Suprapubic skin (tissue), 4 donors: ENCODE data around the gene HEATR9. TPM values are rescaled to one million over a fixed set of nuclear protein-coding genes. Genes with fewer than 3 reads are reported as not detected.
A peak's percentile ranks its signal among the peaks of the same experiment; 100 is the strongest.

Experiments used
- DNase-seq, 2 donors: peaks; one replicate each; pipeline ENCODE4 v3.0.0-alpha.2; 2019; ENCODE audit warnings: low spot score in 2 of 2
- H3K27ac ChIP-seq: fragments of 200-600 bp; sonication (generic); one replicate; pipeline ENCODE4 v1.5.1; 2019
- H3K27me3 ChIP-seq: fragments of 200-600 bp; sonication (generic); one replicate; pipeline ENCODE4 v1.5.1; 2019
- H3K36me3 ChIP-seq: fragments of 200-600 bp; sonication (generic); one replicate; pipeline ENCODE4 v1.5.1; 2019
- H3K4me1 ChIP-seq: fragments of 200-600 bp; sonication (generic); one replicate; pipeline ENCODE4 v1.5.1; 2019
- H3K4me3 ChIP-seq: fragments of 200-600 bp; sonication (generic); one replicate; pipeline ENCODE4 v1.5.1; 2019; ENCODE audit warnings: mild to moderate bottlenecking
- H3K9me3 ChIP-seq: fragments of 200-600 bp; sonication (generic); one replicate; pipeline ENCODE4 v1.5.1; 2019
- CTCF ChIP-seq, 2 donors: fragments of 200-600 bp in 1 of 2; fragments of 450-650 bp in 1 of 2; sonication (generic) in 1 of 2; IDR thresholded peaks; one replicate each; pipeline ENCODE4 v1.5.1; 2016 to 2019; ENCODE audit warnings: antibody characterized with exemption in 2 of 2, mild to moderate bottlenecking in 1 of 2, moderate library complexity in 1 of 2
- EP300 ChIP-seq: sonication (generic); formaldehyde crosslinking; IDR thresholded peaks from one replicate; pipeline ENCODE4 v1.6.1; 2017; ENCODE audit warnings: antibody characterized with exemption
- POLR2A ChIP-seq, 2 donors: fragments of 450-650 bp; IDR thresholded peaks; one replicate each; pipeline ENCODE4 v1.6.1; 2017; ENCODE audit warnings: antibody characterized with exemption in 2 of 2, mild to moderate bottlenecking in 2 of 2, moderate library complexity in 2 of 2
- POLR2AphosphoS5 ChIP-seq, 3 donors: sonication (generic); formaldehyde crosslinking; IDR thresholded peaks; one replicate each; pipeline ENCODE4 v1.6.1; 2017; ENCODE audit warnings: antibody characterized with exemption in 3 of 3
- WGBS: methylation state at CpG from one replicate; pipeline ENCODE4 v1.1.5; 2018; 5-methylcytosine and 5-hydroxymethylcytosine counted together
- total RNA-seq, 4 donors: library from RNA; depleted of rRNA; stranded (reverse); fragments of >200 nt; gene quantifications; one replicate each; pipeline ENCODE4 v1.1.0, GENCODE V29; 2016

Gene HEATR9
- total RNA-seq, 4 donors from 2014 or later: not detected

- no peak for DNase-seq
- no peaks in the 10 kb centered on the region for H3K27me3 ChIP-seq
- H3K9me3 ChIP-seq: no peaks in the 10 kb centered on the region
- peaks cover 35% of the 10 kb centered on the region for H3K4me1 ChIP-seq
- peak overlapping the region; percentile 88 for H3K4me3 ChIP-seq
- peak overlapping the region; percentile 98 for H3K27ac ChIP-seq
- WGBS: 0% methylated on average over 17 of the region's 24 CpGs
- no peak for TF ChIP-seq CTCF (IDR thresholded peaks at IDR 0.05)
- no peak for TF ChIP-seq EP300
- no peak for TF ChIP-seq POLR2AphosphoS5 (IDR thresholded peaks at IDR 0.05)
- no peak for TF ChIP-seq POLR2A (IDR thresholded peaks at IDR 0.05)
- H3K36me3 ChIP-seq: no peaks in the 10 kb centered on the region
Measured at GRCh38 chr17:35809855-35810461, 58.7 kb downstream of the HEATR9 start.

- H3K9me3 ChIP-seq: no peaks in the 10 kb centered on the region
- H3K4me1 ChIP-seq: peaks cover 29% of the 10 kb centered on the region
- H3K36me3 ChIP-seq: no peaks in the 10 kb centered on the region
- peak within 1 kb of the TSS; percentile 98 for H3K27ac ChIP-seq
- TF ChIP-seq POLR2A (IDR thresholded peaks at IDR 0.05): peak; percentile 95 to 99
- TF ChIP-seq CTCF (IDR thresholded peaks at IDR 0.05): peak; percentile 76 to 78
- no peak for TF ChIP-seq EP300
- TF ChIP-seq POLR2AphosphoS5 (IDR thresholded peaks at IDR 0.05): peak; percentile 93 to 97 (median 96)
- under 1% methylated on average over 24 of the region's 71 CpGs for WGBS
- H3K27me3 ChIP-seq: no peaks in the 10 kb centered on the region
- DNase-seq: peak; percentile 96 to 98
- H3K4me3 ChIP-seq: peak within 1 kb of the TSS; percentile 88
Measured at GRCh38 chr17:35808962-35809854, 59.5 kb downstream of the HEATR9 start, which contains the start of gene TAF15. TAF15 (plus strand) TSS chr17:35809484; CDS start chr17:35809570, 86 bp downstream.

- no peak for DNase-seq
- H3K9me3 ChIP-seq: no peaks in the 10 kb centered on the region
- H3K27me3 ChIP-seq: no peaks in the 10 kb centered on the region
- TF ChIP-seq POLR2A (IDR thresholded peaks at IDR 0.05) (no peak), EP300 (no peak), CTCF (IDR thresholded peaks at IDR 0.05) (no peak), POLR2AphosphoS5 (IDR thresholded peaks at IDR 0.05) (no peak)
- 31% methylated on average over 19 of the region's 19 CpGs for WGBS
- peaks cover 28% of the 10 kb centered on the region for H3K4me1 ChIP-seq
- H3K4me3 ChIP-seq: peak overlapping the region; percentile 88
- H3K36me3 ChIP-seq: no peaks in the 10 kb centered on the region
- H3K27ac ChIP-seq: peak overlapping the region; percentile 98
Measured at GRCh38 chr17:35808240-35808961, 60.3 kb downstream of the HEATR9 start.

DNA sequence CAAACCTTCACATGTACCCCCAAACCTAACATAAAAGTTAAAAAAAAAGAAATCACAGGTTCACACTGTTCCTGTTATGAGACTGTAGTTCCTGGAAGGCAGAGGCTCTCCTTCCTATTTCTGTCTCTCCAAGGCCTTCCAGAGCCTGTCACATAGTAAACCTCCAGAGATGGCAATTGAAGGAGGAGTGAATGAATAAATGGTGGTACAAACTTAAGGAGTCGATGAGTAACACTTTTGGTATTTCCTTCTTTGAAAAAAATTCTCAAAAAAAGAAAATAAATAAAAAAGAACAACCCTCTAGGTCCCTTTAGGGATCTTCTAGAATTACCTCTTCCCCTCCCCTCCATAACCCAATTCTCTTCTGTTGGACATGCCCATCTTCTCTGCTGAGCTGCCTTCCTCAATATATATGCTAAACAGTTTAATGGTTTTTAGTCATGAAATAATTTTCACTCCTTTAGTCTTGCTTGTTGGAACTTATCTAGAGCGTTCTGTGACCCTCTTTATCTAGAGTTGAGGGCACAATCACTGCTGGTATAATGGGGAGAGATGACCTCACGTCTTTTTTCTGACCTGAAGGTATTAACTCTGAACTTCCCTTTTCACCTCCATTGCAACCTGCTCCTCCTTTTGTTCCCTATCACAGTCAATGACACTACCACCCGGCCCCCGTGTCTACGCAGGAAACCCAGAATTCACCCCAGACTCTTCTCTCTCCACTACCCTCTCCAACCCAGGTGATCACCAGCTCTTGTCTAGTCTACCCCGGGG lies 61.1 kb downstream of the HEATR9 start:
- no peak overlapping the region for H3K4me3 ChIP-seq
- TF ChIP-seq CTCF (IDR thresholded peaks at IDR 0.05): no peak
- TF ChIP-seq POLR2AphosphoS5 (IDR thresholded peaks at IDR 0.05): no peak
- TF ChIP-seq EP300: no peak
- TF ChIP-seq POLR2A (IDR thresholded peaks at IDR 0.05): no peak
- WGBS: 83% methylated on average over 7 of the region's 7 CpGs
- no peaks in the 10 kb centered on the region for H3K9me3 ChIP-seq
- DNase-seq: no peak
- H3K27me3 ChIP-seq: no peaks in the 10 kb centered on the region
- H3K4me1 ChIP-seq: peaks cover 25% of the 10 kb centered on the region
- H3K36me3 ChIP-seq: no peaks in the 10 kb centered on the region
- H3K27ac ChIP-seq: no peak overlapping the region

Other genes with a start within 250 kb of the HEATR9 start
- gene RASL10B, start 137.3 kb downstream of the HEATR9 start, total RNA-seq: 1 to 10 TPM in 3 of 4 donors, under 1 TPM in 1; 0.94 to 2.5 (median 1.9) TPM
- under 1 TPM in 2 of 4 donors, not detected in 2; 0.24 to 0.49 TPM for gene GAS2L2, start 115.7 kb downstream of the HEATR9 start, total RNA-seq
- gene C17orf50, start 108.0 kb downstream of the HEATR9 start, total RNA-seq: not detected
- gene MMP28, start 73.2 kb downstream of the HEATR9 start, total RNA-seq: 100 to 1,000 TPM in 2 of 4 donors, 10 to 100 TPM in 2; 76.4 to 109 (median 91.0) TPM
- gene TAF15, start 59.4 kb downstream of the HEATR9 start, total RNA-seq: 100 to 1,000 TPM in 1 of 4 donors, 10 to 100 TPM in 3; 52.0 to 149 (median 58.8) TPM
- gene CCL5, start 11.5 kb upstream of the HEATR9 start, total RNA-seq: 1 to 10 TPM in 2 of 4 donors, under 1 TPM in 1, not detected in 1; 0.79 to 2.3 (median 1.4) TPM
- gene RDM1, start 61.9 kb upstream of the HEATR9 start, total RNA-seq: not detected
- gene LYZL6, start 74.8 kb upstream of the HEATR9 start, total RNA-seq: not detected
- not detected for gene CCL16, start 112.6 kb upstream of the HEATR9 start, total RNA-seq
- 10 to 100 TPM in 3 of 4 donors, 1 to 10 TPM in 1; 5.7 to 22.9 (median 17.3) TPM for gene CCL14, start 117.8 kb upstream of the HEATR9 start, total RNA-seq
- gene CCL15, start 132.7 kb upstream of the HEATR9 start, total RNA-seq: not detected
- gene CCL23, start 149.1 kb upstream of the HEATR9 start, total RNA-seq: 10 to 100 TPM in 1 of 4 donors, not detected in 3; 11.5 TPM
- gene CCL18, start 195.4 kb upstream of the HEATR9 start, total RNA-seq: 1 to 10 TPM in 1 of 4 donors, not detected in 3; 1.5 TPM
- gene CCL3, start 221.3 kb upstream of the HEATR9 start, total RNA-seq: under 1 TPM in 1 of 4 donors, not detected in 3; 0.79 TPM
- under 1 TPM in 1 of 4 donors, not detected in 3; 0.97 TPM for gene CCL4, start 234.9 kb upstream of the HEATR9 start, total RNA-seq